Testis (tissue), 5 donors: ENCODE results near the gene TERB1. TPM values are rescaled to one million over a fixed set of nuclear protein-coding genes. Genes with fewer than 3 reads are reported as not detected.

ENCODE experiments used
- DNase-seq: peaks from one replicate; pipeline ENCODE4 v3.0.0-alpha.2; 2019
- H3K27ac ChIP-seq, 2 donors: fragments of 200-600 bp; sonication (generic); one replicate each; pipeline ENCODE4 v1.5.1; 2019
- H3K27me3 ChIP-seq: fragments of 200-600 bp; sonication (generic); one replicate; pipeline ENCODE4 v1.5.1; 2019
- H3K36me3 ChIP-seq: fragments of 200-600 bp; sonication (generic); one replicate; pipeline ENCODE4 v1.5.1; 2017; ENCODE audit warnings: low read depth; ENCODE audit errors: missing control alignments
- H3K4me1 ChIP-seq: fragments of 200-600 bp; sonication (generic); one replicate; pipeline ENCODE4 v1.5.1; 2019
- H3K4me3 ChIP-seq, 2 donors: fragments of 200-600 bp; sonication (generic); one replicate each; pipeline ENCODE4 v1.5.1; 2017 to 2019
- H3K9me3 ChIP-seq: fragments of 200-600 bp; sonication (generic); one replicate; pipeline ENCODE4 v1.5.1; 2017
- POLR2A ChIP-seq: fragments of 450-650 bp; IDR thresholded peaks from one replicate; pipeline ENCODE4 v1.6.1; 2017; ENCODE audit warnings: antibody characterized with exemption, mild to moderate bottlenecking, moderate library complexity
- WGBS, 2 donors: methylation state at CpG; one replicate each; pipeline ENCODE4 v1.1.5; 2018; 5-methylcytosine and 5-hydroxymethylcytosine counted together
- intact Hi-C: fragments of 100-400 bp; cut with DNase I; formaldehyde crosslinking; loops from one replicate; pipeline ENCODE4 v1.15.1; 2023; ENCODE audit warnings: low total_unique reads
- long read RNA-seq, 2 donors: transcript quantifications; one replicate each; lab custom pipeline, GENCODE V29; 2026
- polyA plus RNA-seq: library from polyadenylated mRNA; stranded (reverse); fragments of 350-450 nt; fragmentation: Illumina TruSeq; extraction: RNeasy Lipid Tissue Mini Kit (QIAGEN cat#74804); gene quantifications from one replicate; pipeline ENCODE4 v1.2.3, GENCODE V29; 2014; ENCODE audit warnings: low read depth, low replicate concordance; ENCODE audit not compliant: insufficient read depth
- total RNA-seq, 2 donors: library from RNA; depleted of rRNA; stranded (reverse); fragments of >200 nt; gene quantifications; one replicate each; pipeline ENCODE4 v1.2.3, GENCODE V29; 2016
- TF ChIP-seq, protein P1 (sequence below), 3 experiments: fragments of 450-650 bp in 2 of 3; fragments of 200-600 bp in 1 of 3; sonication (generic) in 1 of 3; IDR thresholded peaks; one replicate each; pipeline ENCODE4 v1.5.1; 2016 to 2019; ENCODE audit warnings: antibody characterized with exemption in 3 of 3, mild to moderate bottlenecking in 2 of 3, moderate library complexity in 1 of 3

Gene TERB1, protein sequence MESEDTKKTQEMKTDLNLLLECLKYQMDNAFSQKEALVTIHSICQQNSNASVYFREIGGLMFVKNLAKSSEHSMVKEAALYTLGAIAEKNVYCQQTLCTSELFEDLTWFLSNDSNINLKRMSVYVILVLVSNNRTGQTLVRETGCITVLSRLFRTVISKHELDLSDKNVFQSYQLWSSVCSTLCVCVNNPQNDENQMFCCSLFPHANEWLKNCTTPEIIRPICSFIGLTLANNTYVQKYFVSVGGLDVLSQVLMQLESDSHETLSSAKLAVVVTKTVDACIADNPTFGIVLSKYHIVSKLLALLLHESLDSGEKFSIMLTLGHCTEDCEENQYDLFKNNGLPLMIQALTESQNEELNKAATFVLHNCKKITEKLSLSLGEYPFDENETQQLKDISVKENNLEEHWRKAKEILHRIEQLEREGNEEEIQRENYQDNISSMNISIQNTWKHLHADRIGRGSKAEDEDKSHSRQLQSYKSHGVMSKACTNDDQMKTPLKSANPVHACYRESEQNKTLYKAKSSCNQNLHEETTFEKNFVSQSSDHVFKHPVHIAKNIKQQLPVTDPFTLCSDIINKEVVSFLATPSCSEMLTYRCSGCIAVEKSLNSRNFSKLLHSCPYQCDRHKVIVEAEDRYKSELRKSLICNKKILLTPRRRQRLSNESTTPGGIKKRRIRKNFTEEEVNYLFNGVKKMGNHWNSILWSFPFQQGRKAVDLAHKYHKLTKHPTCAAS
- total RNA-seq, result 10 to 100 TPM; 12.1 to 30.6 TPM
- 13.3 TPM for polyA plus RNA-seq
- long read RNA-seq, donor 1, result 0 reads
- long read RNA-seq, donor 2, result 0 reads

GRCh38 chr16:66801320-66802105, at the start of gene TERB1:
Gene TERB1, minus strand, starts transcription at chr16:66801584. Its CDS starts 4,786 bp downstream, at chr16:66796798.
- 69 to 79% methylated on average over 35 to 56 of the region's 56 CpGs for WGBS, 2 donors
- peak within 1 kb of the TSS; percentile 2 to 53 for H3K27ac ChIP-seq
- H3K27me3 ChIP-seq, result no peaks in the 10 kb centered on the region
- no peaks in the 10 kb centered on the region for H3K4me1 ChIP-seq
- no peaks in the 10 kb centered on the region for H3K9me3 ChIP-seq
- H3K4me3 ChIP-seq, result peak within 1 kb of the TSS; percentile 49 to 59
- no peaks in the 10 kb centered on the region for H3K36me3 ChIP-seq
- TF ChIP-seq, protein P1, sequence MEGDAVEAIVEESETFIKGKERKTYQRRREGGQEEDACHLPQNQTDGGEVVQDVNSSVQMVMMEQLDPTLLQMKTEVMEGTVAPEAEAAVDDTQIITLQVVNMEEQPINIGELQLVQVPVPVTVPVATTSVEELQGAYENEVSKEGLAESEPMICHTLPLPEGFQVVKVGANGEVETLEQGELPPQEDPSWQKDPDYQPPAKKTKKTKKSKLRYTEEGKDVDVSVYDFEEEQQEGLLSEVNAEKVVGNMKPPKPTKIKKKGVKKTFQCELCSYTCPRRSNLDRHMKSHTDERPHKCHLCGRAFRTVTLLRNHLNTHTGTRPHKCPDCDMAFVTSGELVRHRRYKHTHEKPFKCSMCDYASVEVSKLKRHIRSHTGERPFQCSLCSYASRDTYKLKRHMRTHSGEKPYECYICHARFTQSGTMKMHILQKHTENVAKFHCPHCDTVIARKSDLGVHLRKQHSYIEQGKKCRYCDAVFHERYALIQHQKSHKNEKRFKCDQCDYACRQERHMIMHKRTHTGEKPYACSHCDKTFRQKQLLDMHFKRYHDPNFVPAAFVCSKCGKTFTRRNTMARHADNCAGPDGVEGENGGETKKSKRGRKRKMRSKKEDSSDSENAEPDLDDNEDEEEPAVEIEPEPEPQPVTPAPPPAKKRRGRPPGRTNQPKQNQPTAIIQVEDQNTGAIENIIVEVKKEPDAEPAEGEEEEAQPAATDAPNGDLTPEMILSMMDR (IDR thresholded peaks at IDR 0.05), result no peak
- TF ChIP-seq POLR2A, result no peak
- intact Hi-C loops, result no loop called here
- peak; percentile 67 for DNase-seq

GRCh38 chr16:66850115-66850815, 48.9 kb upstream of the TERB1 start:
- no peaks in the 10 kb centered on the region for H3K27me3 ChIP-seq
- H3K36me3 ChIP-seq, result no peaks in the 10 kb centered on the region
- intact Hi-C loops, result no loop called here
- no peak overlapping the region for H3K4me3 ChIP-seq
- H3K9me3 ChIP-seq, result no peaks in the 10 kb centered on the region
- DNase-seq, result no peak
- no peak overlapping the region for H3K27ac ChIP-seq
- no peak for TF ChIP-seq POLR2A
- TF ChIP-seq, protein P1 (IDR thresholded peaks at IDR 0.05), result no peak
- no peaks in the 10 kb centered on the region for H3K4me1 ChIP-seq
- WGBS, 2 donors, result 91 to 96% methylated on average over 3 to 14 of the region's 14 CpGs

GRCh38 chr16:66849549-66849948, 48.2 kb upstream of the TERB1 start:
- intact Hi-C loops, result no loop called here
- DNase-seq, result no peak
- 93 to 100% methylated on average over 3 to 4 of the region's 4 CpGs for WGBS, 2 donors
- TF ChIP-seq POLR2A, result no peak
- TF ChIP-seq, protein P1 (IDR thresholded peaks at IDR 0.05), result no peak
- Histone ChIP-seq H3K4me1 (no peaks in the 10 kb centered on the region), H3K27ac (no peak overlapping the region), H3K36me3 (no peaks in the 10 kb centered on the region), H3K27me3 (no peaks in the 10 kb centered on the region), H3K4me3 (no peak overlapping the region), H3K9me3 (no peaks in the 10 kb centered on the region)

- TF ChIP-seq POLR2A, result no peak
- TF ChIP-seq, protein P1 (IDR thresholded peaks at IDR 0.05), result no peak
- no peaks in the 10 kb centered on the region for H3K27me3 ChIP-seq
- H3K9me3 ChIP-seq, result no peaks in the 10 kb centered on the region
- WGBS, 2 donors, result 84% methylated on average over 2 of the region's 2 CpGs
- no peaks in the 10 kb centered on the region for H3K4me1 ChIP-seq
- intact Hi-C loops, result no loop called here
- H3K4me3 ChIP-seq, result no peak overlapping the region
- H3K27ac ChIP-seq, result no peak overlapping the region
- DNase-seq, result no peak
- H3K36me3 ChIP-seq, result no peaks in the 10 kb centered on the region
Measured at GRCh38 chr16:66849021-66849420, 47.6 kb upstream of the TERB1 start.
